EL (cell line): ENCODE data around the gene MT3.
"Not testable (repeated sequence)": the region's sequence is repeated elsewhere in the genome, so short reads cannot be mapped to it uniquely, and the experiment has no call there.

Experiments
- DNase-seq: peaks from one replicate; pipeline ENCODE4 v3.0.0-alpha.2; 2016

The MT3 gene

DNA sequence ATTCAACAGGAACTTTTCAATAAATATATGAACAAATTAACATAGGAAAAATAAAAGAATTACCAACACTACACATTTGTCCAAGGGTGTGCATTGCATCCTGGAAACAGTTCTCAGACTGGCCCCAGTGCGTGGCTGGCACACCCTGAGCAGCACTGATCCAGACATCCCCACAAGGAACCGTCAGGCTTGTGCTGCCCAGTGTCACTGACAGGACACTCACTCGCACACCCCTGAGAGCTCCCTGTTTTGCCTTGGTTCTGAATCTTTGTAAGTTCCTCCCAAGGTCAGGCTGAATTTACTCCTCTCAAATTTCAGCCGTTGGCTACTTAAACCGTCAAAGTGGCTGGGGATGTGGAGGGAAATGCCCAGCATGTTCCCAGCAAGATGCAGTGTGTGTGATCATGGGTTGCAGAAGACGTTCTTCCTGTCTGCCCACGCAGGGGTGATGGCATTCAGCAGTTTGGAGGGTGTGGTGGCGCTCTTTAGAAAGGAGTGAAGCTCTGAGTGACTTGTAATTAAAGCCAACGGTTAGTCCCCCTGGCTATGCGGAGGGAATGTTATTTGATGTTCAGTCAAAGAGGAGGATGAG lies 20.8 kb downstream of the MT3 start:
- DNase-seq = peak; percentile 91

DNA sequence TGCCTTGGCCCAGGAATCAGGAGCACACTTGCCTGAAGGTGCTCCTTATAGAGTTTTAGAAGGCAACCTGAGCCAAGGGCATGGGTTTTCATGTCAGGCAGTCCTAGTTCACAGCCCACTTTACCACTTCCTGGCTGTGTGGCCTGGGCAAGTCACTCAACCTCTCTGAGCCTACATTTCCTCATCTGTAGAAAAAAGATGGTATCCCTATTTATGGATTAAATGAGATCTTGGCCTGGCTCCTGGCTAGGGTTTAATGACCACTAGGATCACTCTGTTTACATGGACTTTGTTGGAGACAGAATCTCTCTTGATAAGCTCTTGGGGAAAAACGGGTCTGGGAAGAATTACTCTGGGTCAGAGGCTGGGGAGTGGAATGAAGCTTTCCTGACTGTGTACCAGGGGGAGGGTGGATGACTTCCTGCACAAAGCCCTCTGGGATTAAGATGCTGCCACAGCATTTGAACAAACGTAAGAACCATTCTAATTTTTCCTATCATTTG lies 21.3 kb downstream of the MT3 start:
- DNase-seq = peak; percentile 35

DNA sequence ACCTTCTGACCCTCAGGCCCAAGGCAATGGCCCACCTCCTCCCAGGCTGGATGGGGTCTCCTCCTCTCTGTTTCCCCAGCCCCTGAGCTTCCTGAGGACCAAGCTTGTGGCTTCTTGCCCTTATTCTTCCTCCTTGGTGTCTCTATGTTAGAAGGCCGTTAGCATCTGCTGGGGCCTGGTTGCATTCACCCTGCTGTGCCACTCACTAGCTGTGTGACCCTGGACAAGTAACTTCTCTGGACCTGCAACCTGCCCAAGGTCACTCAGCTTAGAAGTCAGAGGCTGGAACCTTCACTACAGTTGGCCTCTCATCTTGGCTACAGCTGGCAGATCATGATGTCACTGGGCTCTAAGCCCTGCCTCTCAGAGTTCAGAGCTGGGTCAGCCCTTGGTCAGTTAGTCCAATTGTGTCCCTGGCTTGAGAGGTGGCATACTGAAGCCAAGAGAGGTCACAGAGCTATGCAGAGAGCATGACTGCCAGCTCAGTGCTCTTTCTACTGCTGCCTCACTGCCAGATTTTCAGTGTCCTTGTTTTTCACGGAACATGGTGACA lies 22.0 kb downstream of the MT3 start:
- peak; percentile 55 for DNase-seq

DNA sequence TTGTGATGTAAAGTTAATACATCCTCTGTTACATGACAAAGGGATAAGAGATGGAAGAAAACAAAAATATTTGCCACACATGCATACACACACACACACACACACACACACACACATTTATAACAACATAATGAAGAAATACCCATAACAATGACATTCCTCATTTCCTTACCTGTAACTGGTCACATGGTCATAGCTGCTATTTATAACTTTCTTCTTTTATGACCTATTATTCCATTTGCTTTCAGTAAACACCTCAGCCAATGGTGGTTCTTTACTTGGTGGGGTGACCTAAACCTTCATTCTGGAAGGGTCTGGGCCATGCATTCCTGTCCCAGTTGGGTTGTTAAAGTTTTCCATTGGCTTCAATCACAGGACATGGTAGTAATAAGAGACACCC lies 24.4 kb downstream of the MT3 start:
- no peak for DNase-seq

DNA sequence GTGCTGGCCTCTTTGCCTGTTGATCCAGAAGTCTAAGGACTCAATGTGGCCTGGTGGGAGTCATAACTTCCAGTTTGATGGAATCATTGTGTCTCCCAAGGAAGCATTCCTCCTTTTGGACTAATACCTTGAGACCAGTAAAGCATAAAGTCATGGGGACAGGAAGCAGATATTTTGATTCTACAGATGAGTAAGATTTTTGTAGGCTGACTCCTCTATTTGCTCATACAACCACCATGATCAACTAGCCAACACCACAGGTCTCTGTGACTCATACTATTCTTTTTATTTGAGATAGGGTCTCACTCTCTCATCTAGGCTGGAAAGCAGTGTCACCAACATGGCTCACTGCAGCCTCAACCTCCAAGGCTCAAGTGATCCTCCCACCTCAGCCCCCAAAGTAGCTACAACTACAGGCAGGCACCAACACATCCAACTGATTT lies 25.2 kb downstream of the MT3 start:
- DNase-seq = peak; percentile 85

DNA sequence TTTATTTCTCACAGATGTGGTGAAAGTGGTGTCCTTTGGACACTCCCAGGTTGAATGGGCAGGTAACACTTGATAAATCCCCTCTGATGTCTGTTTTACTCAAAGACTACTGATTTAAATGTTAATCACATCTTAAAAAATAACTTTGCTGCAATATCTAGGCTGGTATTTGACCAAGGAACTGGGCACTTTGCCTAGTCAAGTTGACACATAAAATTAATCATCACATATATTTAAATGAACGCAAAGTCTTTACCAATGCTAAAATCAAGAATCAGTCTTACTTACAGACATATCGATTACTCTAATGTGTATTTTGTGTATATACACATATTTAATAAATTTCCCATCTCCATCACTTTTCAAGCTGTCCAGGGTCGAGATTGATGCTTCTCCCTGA lies 26.0 kb downstream of the MT3 start:
- peak; percentile 66 for DNase-seq

DNA sequence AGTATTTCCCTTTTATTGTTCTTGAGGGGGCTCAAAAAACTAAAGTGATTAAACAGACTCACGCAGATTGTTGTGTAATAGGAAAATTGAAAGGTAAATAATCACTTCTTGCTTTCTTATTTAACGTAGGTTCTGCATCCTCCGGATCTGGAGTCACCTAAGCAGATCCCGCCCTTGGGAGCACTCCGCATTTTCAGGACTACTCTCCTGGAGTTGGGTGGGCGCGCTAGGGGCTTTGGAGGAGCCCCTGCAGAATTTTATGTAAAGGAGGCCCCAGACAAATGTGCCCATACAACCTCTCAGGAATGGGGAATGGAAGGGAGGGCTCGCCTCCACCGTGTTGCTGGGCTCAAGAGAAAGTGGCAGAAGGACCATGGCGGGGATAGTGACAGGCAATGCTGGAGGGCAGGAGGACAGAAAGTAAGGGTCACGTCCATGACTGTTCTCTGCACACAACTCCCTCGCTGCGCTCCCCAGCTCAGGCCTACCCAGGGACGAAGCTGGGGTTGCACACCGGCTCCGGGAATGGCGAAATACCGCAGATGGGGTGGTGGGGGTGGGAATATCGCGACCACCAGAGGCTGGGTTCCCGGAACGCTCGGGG lies 27.4 kb downstream of the MT3 start:
- DNase-seq = no peak

DNA sequence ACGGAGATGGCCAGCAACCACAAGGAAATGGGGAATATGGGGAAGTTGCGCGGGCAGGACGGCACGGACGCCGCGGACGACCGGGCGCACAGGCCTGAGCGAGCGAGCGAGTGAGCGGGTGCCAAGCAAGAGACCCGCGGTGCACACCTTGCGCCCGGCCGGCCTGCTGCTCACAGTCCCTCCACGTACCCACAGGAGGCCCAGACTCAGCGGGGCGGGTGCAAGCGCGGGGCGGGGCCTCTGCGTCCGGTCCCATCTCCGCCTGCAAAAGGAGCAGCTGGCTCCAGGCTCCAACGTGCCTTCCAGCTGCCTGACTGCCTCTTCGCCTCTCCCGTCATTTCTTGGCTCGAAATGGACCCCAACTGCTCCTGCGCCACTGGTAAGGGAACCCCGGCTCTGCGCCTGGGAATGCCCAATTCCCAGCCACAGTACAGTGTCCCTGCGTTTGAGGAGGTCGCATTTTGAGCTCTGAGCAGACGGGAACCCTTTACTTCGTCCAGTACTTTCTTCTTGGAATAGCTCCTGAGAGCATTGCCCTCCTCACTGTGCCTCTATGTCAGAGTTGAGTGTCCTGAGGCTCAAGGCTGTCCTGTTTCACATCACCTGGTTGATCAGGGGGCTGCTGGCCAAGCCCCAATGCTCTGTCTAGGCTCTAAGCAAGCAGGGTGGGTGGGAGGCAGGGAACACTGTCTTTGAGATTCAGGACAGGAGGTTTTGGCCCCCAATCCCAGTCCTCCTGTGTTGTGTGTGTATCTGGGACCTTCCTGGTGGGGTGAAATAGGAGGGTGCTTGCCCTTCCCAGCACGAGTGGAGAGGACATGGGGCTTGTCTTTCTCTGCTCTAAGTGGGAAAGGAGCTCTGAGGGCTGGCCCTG lies 28.1 kb downstream of the MT3 start:
- peak; percentile 65 for DNase-seq

DNA sequence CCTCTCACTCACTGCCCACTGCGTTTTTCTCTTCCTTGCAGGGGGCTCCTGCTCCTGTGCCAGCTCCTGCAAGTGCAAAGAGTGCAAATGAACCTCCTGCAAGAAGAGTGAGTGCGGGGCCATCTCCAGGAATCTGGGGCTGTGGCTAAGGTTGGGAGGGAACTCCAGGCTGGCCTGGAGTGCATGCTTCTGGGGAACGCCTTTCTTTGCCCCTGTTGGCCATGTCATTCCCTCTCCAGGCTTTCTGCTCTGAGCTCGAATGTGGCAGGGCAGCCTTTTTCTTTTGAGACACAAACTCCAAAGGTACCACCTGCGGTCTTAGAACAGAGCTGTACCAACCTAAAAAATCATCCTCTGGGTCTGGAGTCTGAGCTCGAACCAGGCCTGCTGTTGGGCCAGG lies 28.8 kb downstream of the MT3 start:
- no peak for DNase-seq

DNA sequence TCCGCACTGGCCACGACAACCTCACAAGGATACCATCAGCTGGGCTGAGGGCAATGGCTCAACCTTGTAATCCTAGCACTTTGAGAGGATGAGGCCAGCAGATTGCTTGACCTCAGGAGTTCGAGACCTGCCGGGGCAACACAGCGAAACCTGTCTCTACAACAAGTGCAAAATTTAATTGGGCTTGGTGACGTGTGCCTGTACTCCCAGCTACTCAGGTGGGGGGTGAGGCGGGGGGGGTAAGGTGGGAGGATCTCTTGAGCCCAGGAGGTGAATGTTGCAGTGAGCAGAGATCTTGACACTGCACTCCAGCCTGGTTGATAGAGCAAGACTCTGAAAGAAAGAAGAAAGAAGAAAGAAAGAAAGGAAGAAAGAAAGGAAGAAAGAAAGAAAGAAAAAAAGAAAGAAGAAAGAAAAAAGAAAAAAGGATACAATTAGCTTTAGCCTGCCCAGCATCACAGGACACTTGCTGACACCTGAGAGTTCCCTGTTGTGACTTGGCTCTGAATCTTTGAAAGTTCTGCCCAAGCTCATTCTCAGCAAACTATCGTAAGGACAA lies 31.1 kb downstream of the MT3 start:
- DNase-seq = no peak

DNA sequence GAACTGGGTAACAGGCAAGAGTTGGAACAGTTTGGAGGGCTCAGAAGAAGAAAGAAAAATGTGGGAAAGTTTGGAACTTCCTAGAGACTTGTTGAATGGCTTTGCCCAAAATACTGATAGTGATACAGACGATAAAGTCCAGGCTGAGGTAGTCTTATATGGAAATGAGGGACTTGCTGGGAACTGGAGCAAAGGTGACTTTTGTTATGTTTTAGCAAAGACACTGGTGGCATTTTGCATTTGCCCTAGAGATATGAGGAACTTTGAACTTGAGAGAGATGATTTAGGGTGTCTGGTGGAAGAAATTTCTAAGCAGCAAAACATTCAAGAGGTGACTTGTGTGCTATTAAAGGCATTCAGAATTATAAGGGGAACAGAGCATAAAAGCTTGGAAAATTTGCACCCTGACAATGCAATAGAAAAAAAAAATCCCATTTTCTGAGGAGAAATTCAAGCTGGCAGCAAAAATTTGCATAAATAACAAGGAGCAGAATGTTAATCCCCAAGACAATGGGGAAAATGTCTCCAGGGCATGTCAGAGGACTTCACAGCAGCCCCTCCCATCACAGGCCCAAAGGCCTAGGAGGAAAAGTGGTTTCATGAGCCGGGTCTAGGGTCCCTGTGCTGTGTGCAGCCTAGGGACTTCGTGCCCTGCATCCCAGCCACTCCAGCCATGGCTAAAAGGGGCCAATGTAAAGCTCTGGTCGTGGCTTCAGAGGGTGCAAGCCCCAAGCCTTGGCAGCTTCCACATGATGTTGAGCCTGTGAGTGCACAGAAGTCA lies 32.5 kb downstream of the MT3 start:
- DNase-seq = not testable (repeated sequence)

DNA sequence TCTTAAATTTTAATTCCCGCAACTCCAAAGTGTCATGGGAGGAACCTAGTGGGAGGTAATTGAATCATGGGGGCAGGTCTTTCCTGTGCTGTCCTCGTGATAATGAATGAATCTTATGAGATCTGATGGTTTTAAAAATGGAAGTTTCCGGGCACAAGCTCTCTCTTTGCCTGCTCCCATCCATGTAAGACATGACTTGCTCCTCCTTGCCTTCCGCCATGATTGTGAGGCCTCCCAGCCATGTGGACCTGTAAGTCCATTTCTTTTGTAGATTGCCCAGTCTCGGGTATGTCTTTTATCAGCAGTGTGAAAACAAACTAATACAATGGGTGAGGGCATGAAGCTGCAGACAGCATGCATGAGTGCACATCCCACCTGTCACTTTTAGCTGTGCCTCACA lies 33.9 kb downstream of the MT3 start:
- not testable (repeated sequence) for DNase-seq

DNA sequence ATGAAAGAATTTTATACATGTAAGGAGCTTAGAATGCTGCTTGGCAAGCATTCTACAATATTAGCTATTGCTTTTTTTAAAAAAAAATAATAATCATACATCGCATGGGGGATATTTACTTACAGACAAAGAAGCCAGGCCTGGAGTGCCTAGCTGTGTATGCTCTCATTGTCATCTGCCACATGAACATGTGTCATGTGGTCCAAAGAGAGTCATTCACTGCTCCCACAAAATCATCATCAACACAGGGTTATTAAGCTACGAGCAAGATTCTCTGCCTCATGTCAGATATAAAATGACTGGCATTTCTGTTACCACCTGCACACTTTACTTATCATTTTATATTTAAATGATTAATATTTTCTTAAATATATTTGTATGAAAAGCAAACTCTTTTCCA lies 34.3 kb downstream of the MT3 start:
- no peak for DNase-seq

DNA sequence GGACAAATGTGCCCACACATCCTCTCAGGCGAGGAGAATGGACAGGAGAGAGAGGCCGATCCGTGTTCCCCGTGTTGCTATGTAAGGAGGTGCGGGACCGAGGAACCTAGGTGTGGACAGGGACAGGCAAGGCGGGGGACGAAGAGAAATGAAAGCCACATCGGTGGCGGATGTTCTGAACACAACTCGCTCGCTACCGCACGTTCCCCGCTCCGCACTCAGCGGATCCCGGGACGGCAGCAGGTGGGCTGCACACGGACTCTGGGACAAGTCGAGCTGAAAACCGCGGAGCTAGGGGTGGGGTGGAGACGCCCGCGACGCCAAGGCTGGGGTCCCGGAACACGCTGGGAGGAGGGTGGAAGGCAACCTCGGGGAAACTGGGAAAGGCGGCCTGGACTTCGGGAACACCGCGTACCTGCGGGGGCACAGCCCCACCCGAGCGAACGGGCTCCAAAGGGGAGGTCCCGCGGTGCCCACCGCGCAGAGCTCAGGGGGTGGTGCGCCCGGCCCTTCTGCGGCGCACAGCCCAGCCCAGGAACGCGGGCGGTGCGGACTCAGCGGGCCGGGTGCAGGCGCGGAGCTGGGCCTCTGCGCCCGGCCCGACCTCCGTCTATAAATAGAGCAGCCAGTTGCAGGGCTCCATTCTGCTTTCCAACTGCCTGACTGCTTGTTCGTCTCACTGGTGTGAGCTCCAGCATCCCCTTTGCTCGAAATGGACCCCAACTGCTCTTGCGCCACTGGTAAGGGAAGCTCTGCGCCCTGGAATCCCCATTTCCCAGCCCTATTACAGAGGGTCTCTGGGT lies 36.0 kb downstream of the MT3 start, which contains the start of gene MT1E:
Gene MT1E, plus strand, starts transcription at position 642 of the 803 bp plus-strand sequence. Its CDS starts 71 bp downstream, at position 713.
- peak; percentile 85 for DNase-seq

DNA sequence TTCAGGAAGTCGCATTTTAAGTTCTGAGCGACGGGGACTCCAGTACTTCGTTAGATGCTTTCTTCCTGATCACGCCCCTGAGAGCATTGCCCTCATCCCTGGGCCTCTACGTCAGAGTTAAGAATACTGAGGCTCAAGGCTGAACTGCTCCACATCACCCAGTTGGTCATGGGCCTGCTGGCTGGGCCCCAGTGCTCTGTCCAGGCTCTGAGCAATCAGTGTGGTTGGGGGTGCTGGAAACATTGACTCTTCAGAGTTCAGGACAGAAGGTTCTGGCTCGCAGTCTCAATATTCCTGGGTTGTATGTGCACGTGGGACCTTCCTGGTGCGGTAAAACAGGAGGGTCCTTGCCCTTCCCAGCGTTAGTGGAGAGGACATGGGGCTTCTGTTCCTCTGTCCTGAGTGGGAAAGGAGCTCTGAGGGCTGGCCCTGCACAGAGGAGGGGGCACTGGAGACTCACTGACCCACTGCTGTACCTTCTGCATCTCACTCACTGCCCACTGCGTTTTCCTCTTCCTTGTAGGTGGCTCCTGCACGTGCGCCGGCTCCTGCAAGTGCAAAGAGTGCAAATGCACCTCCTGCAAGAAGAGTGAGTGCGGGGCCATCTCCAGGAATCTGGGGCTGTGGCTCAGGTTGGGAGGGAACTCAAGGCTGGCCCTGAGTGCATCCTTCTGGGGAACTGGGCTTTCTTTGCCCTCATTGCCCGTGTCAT lies 36.8 kb downstream of the MT3 start:
- DNase-seq = peak; percentile 73

DNA sequence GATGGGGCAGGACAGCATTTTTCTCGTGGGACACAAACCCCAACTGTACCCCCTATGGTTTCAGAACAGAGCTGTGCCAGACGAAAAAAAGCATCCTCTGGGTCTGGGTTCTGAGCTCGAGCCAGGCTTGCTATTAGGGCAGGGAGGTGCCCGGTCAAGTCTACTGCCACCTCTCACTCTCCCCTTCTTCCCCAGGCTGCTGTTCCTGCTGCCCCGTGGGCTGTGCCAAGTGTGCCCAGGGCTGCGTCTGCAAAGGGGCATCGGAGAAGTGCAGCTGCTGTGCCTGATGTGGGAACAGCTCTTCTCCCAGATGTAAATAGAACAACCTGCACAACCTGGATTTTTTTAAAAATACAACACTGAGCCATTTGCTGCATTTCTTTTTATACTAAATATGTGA lies 37.4 kb downstream of the MT3 start:
- no peak for DNase-seq

DNA sequence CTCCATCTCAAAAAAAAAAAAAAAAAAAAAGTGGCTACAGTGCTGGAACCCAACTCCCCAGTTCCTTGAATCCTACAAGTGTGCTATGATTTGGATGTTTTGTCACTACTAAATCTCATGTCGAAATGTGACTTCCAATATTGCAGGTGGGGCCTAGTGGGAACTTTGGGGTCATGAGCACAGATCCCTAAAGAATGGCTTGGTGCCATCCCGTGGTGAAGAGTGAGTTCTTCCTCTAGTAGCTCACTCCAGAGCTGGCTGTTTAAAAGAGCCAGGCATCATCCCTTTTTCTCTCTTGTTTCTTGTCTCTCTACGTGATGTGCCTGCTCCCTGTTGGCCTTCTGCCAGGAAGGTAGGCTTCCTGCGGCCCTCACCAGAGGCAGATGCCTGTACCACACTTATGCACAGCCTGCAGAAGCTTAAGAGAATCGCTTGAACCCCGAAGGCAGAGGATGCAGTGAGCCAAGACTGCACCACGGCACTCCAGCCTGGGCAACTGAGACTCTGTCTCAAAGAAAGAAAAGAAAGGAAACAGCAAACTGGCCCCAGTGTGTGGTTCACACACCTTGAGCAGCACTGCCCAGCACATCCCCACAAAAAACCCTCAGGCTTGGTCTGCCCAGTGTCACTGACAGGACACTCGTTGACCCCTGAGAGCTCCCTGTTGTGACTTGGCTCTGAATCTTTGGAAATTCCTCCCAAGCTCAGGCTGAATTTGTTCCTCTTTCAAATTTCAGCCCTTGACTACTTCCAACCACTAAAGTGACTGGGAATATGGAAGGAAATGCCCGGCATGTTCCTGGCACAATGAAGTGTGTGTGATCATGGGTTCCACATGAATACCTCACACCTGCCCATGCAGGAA lies 39.4 kb downstream of the MT3 start:
- peak; percentile 13 for DNase-seq

DNA sequence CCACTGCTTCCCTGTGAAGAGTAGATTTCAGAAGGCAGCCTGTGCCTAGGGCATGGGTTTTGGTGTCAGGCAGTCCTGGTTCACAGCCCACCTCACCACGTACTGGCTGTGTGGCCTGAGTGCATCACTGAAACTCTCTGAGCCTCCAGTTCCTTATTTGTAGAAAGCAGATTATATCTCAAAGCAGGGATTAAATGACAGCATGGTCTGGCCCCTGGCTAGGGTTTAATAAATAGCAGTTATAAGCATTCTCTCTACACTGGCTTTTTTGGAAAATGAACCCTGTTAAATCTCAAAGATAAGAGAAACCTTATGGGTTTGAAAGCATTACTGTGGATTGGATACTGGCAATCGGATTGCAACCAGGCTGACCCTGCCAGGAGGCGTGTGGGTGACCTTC lies 40.2 kb downstream of the MT3 start:
- DNase-seq = no peak

DNA sequence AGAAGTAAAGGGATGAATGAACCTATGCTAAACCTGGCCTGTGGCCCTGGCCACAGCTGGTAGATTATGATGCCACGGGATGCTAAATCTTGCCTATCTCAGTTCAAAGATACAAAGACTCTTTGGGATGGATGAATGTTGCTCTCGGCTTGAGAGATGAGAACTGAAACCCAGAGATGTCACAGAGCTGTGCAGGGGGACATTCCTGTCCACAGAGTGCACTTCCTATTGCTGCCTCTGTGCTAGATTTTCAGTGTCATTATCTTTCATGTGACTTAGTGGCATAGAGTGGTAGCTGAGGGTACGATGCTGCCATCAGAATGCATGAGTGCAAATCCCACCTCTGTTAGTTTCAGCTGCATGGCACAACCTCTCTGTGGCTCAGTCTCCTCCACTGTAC lies 40.8 kb downstream of the MT3 start:
- DNase-seq = no peak

DNA sequence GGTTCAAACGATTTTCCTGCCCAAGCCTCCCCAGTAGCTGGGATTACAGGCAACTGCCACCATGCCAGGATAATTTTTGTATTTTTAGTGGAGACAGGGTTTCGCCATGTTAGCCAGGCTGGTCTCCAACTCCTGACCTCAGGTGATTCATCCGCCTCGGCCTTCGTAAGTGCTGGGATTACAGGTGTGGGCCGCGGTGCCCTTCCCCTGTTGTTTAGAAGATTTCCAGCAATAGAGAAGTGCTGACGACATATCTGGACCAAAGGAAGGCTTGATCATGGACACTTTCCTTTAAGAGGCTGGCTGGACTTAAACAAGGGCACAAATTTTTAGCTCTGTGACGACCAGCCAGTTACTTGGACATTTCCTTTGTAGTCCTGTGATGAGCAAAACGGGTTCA lies 41.9 kb downstream of the MT3 start:
- no peak for DNase-seq
